Raji (cell line): Measurements from ENCODE around the gene NEIL1.

ENCODE experiments used
- POLR2A ChIP-seq: IDR thresholded peaks from 2 replicates; pipeline ENCODE4 v1.6.1; 2011; ENCODE audit warnings: low read depth, low read length, control low read depth; ENCODE audit not compliant: insufficient read depth

NEIL1 gene

DNA sequence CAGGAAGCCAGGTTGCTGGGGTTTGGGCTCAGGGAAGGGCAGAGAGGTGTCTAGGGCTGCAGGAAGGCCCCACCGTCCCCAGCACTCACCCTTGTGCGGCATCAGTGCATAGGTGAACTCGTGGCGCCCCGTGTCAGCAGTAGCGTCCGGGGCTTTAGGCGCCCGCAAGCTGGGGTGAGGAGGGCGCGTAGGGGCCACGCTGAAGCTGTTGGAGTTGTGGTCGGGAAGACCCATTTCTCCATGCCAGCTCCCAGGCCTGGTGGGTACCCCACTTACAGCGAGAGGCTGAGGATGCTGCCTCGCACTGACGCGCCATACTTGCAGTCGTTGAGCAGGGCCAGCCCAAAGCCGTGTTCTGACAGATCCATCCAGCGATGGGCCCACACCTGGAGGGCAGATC is 9.7 kb downstream of the NEIL1 start:
- TF ChIP-seq POLR2A = no peak

DNA sequence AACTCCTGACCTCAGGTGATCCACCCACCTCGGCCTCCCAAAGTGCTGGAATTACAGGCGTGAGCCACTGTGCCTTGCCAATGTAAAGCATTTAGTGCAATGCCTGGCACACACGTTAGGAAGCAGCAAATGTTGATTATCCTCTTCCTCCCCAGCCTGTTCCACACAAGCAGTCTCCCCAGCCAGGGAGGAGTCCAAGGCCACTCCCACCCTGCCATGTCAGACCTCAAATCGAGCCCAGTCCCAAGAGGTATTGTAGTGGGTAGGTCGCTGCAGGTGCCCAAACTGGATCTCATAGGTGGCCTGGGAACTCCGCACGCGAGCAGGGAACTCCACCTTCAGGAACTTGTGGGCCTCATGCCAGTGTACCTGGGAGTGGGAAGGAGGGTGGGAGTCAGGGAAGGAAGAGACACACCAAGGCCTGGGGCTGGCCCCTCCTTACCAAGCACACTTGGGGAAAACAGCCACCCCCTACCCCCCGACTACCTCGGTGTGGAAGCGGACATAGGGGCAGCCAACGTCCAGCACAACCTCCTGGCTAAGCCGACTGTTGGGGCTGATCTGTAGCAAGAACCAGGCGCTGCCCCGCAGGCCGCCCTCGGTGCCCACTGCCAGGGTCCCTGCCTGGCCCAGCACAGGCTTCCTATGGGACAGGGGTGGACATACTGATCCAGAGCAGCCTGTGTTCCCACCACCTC is 11.3 kb downstream of the NEIL1 start:
- TF ChIP-seq POLR2A = no peak

DNA sequence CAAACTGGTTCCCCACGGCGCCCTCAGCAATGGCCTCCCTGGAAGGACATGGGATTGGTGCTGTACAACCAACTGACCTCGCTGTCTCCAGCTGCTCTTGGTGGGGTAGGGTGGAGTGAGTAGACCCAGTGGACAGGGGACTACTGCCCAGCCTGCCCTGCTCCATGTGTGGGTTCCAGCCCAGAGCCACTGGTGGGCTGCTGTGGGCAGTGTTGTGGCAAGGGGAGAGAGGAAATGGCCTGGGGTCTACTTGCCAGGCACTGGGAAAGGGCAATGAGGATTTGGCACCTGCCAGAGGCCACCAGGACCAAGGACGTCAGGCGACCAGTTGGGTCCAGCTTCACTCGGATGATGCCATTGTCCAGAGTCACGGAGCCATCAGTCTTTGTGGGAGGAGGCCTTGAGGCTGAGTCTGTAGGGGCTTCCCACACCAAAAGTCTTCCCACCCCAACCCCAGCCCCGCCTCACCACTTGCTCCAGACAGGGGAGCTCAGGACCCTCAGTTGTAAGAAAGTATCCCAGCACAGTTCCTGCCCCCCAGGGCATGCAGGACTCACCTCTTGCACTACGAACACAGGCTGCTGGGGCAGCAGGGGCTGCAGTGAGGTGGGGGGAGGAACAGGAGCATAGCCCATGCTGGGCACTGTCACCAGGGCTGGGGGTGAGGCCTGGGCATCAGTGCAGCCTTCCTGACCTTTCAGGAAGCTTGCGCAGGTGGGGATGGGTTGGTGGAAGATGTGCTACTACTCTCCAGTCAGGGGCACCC is 12.1 kb downstream of the NEIL1 start:
- no peak for TF ChIP-seq POLR2A

DNA sequence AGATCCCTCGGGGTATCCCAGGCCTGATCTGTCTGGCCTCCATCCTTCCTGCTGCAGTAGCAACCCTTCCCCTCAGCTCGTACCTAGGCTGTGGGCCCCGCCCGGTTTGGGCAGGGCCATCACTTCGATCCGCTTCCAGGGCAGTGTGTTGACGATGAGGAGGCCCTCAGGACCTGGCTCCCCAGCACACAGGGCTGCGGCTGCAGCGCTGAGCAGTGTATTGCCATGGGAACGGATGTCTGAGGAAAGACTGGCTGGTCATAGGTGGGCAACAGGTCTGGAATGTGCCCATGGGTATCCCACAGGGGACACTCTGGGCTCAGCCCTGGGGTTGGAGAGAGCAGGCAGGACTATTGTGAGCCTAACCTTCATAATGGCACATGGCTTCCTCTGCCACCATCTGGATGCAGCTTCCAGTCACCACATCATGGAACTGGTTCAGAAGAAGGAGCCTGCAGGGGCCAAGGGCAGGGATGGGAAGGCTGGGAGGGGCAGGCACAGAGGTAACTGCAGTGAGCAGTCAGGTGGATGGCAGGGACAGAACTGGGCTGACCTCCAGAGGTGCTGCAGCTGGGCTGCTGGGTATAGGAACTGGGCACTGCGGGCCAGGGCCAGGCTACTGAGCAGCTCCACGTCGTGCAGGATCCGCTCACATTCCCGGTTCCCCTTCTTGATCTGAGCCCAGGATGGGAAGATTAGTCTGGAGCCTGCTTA is 12.9 kb downstream of the NEIL1 start:
- TF ChIP-seq POLR2A = no peak

DNA sequence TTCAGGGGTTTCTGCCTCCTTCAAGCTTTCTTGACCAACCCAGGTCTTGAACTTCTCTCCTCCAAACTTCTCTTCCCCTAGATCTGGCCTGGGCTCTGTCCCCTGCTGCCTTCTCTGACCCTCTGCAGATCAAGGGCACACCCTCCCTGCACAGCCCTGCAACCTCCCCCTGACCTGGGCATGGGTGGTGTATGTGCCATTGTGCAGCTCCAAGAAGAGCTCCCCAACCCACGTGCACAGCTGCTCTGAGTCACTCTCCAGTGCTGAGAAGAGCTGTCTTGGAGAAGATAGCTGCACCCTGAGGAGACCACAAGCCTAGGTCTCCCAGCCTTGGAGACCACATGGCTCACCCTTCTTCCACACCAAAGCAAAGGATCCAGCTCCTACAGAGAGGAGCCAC is 13.6 kb downstream of the NEIL1 start:
- TF ChIP-seq POLR2A = no peak

DNA sequence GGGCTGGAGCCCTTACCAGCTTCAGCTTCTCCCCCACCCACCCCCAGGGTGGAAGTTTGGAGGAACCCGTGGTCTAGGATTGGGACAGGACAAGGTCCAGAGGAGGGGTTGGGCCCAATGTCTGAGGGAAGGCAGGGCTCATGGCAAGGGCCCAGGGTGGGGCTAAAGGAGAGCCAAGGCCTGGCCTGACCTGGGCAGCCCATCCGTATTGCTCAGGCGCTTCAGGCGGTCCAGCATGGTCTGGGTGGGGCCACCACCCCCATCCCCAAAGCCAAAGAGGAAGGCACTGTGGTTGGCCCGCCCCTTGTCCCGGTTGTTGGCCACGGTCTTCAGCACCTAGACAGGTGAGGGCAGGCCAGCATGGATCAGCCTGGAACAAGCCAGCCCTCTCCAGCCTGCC is 14.0 kb downstream of the NEIL1 start:
- TF ChIP-seq POLR2A = no peak

DNA sequence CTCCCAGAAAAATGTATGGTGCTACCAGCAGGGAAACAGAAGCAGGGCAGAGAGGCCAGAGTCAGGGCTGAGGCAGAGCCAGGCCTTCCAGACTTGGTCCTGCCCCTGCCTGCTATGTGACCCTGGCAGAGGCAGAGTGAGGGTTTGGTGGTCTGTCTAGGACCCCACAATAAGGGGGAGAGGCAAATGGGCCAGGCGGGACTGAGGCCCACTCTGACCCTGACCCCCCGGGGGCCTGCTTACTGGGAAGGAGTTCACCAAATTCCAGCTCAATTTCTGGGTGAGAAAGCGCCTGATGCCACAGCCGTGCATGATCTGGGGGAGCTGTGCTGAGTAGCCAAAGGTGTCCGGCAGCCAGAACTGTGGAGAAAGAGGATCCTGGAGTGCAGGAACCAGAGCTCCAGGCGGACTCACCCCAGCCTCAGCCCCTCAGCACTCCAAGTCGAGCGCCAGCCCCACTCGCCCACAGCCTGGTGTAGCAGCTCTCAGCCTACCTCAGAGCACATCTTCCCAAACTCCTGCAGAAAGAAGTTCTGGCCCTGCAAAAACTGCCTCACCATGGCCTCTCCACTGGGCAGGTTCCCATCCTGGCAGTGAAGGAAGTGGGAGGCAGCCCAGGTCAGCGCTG is 14.6 kb downstream of the NEIL1 start:
- TF ChIP-seq POLR2A = no peak

DNA sequence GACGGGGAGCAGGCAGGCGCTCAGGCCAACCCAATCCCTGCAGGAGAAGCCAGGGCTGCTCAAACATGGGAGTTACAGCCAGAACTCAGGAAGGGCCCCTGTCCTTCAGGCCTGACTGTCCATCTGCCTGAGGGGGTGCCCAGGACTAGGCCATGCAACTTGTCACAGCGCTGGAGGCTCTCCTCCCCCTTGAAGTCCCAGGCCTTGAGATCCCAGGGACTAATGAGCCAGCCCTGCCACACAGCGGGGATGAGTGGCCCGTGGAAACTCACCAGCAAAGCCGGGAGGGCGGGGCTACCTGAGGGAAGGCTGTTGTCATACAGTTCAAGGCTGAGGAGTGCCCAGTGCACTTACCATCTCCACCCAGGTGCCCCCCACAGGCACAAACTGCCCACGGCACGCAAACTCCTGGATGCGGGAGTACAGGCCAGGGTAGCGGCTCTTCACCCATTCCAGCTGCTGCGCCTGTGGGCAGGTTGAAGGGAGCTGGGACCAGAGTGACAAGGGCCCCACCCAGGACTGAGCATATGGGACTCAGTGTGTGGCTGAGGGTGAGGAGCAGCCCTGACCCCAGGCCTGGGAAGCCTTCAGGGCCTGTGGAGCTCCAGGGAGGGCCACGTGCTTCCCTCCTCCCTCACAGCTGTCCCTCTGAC is 15.3 kb downstream of the NEIL1 start:
- no peak for TF ChIP-seq POLR2A

DNA sequence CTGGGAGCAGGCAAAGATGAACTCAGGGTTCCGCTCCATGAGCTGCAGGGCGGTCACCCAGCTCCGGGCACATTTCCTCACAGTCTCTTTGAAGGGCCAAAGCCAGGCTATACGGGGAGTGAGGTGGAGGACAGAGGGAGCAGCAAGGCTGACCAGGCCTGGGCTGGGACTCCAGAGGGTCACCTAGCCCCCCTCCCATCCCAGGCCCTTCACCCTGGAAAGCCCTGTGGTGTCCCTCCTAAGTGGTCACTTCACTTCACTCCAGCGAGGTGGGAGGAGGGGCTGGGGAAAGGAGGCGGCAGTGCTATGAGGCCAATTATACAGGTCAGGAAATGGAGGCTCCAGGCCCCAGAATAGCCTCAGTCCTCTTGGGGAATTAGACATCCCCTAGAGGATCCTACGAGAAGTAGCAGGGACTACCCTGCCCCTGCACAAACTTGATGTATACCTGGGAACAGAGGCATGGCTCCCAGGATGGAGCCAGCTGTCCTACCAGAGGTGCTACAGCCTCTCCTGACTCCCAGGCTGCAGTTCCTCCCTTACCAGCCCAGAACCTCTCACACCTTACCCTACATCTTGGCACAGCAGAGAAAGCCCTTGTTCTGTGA is 15.9 kb downstream of the NEIL1 start:
- no peak for TF ChIP-seq POLR2A

DNA sequence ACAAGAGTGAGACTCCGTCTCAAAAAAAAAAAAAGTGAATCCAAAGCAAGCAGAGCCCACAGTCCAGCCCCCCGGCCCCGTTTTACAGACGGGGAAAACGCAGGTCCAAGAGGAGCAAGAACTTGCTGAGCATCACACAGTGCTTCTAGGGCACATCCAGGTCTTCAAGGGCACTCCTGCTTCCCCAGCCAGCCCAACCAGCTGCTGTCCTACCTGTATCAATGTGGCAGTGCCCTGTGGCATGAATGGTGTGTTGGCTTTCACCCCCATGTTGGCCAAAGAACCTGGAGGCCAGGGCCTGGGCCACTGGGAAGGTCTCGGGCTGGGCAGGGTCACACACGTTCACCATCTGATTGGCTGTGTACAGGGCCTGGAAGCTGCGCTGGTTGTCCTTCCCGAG is 16.9 kb downstream of the NEIL1 start:
- no peak for TF ChIP-seq POLR2A

DNA sequence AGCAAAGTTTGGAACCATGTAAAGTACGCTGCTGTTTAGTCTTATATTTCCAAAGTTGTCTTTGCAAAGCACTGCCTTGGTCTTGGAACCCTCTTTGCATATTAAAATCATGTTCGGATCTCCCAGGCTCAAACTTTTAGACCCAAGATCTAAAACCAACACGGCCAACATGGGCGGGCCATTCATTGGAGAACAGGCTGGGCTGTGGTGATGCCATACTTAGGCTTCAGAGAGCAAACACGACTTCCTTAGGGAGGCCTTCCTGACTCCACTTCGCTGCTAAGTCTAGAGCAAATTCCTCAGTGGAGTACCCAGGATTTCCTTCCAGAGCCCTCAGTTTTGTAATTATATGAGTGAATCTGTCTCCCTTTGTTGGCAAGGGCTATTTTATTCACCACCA is 18.0 kb downstream of the NEIL1 start:
- TF ChIP-seq POLR2A = no peak

DNA sequence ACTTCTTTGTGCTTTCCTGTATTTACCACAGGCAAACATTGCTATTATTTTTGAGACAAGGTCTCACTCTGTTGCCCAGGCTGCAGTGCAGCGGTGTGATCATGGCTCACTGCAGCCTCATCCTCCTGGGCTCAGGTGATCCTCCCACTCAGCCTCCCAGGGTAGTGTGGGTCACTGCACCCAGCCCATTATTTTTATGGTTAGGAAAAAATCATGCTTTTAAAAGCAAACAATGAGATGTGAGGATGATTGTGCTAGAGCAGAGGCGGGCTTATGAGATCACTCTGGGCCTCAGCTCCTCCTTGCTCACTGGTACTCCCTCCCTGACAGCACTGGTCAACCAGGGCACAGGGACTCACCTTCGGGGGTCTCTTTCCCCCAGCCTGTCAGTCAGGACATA is 19.3 kb downstream of the NEIL1 start:
- TF ChIP-seq POLR2A = no peak

DNA sequence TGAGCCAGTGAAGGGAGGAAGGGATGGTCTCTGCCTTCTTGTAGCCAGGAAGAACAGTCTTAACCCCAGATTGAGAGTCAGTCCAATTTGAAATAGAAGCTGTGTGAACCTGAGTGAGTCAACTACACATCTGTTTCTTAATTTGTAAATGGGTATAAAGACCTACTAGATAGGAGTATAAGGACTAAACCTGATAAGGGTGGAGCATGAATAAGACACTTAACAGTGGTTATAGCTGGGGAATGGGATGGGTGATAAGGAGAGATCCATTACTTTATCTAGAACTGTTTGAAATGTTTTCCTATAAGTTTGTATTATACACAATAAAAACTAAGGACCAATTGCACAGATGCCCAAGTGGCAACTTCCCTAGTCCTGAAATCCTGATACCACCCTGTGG is 20.2 kb downstream of the NEIL1 start:
- no peak for TF ChIP-seq POLR2A

DNA sequence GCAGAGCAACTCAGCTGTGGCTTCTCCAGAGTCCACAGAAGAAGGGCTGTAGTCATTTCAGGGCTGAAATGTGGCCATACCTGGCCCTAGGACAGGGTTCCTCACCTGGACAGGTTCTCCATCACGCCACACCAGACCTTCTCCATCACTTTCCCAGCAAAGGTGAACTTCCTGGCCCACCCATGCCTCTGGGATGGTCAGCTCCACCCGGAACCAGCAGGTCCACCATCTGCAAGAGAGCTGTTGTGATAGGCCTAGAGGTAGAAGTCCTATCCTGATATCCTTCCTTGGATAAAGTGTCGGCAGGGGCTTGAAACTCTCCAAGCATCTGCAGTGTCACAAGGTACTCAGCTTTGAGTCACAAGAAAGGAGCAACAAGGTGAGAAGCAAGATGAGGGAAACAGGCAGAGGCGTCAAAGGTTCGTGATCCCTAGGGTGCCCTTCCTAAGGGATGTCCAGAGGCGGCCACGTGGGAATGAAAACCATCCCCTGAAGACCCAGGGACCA is 20.6 kb downstream of the NEIL1 start:
- no peak for TF ChIP-seq POLR2A
